GM06990 (cell line): ENCODE measurements around the gene APRT.

Source experiments
- DNase-seq: peaks from one replicate; pipeline ENCODE4 v3.0.0-alpha.2; 2011; ENCODE audit not compliant: insufficient read length; ENCODE audit errors: extremely low read depth
- H3K27me3 ChIP-seq: replicated peaks from 2 replicates; pipeline ENCODE4 v1.6.0; 2011; ENCODE audit warnings: low read length; ENCODE audit not compliant: control insufficient read depth, insufficient read depth
- H3K36me3 ChIP-seq: 2 replicates; pipeline ENCODE4 v1.5.1; 2011; ENCODE audit warnings: low read length; ENCODE audit not compliant: control insufficient read depth, insufficient read depth
- H3K4me3 ChIP-seq: replicated peaks from 2 replicates; pipeline ENCODE4 v1.5.1; 2011; ENCODE audit warnings: low read depth, mild to moderate bottlenecking, control low read depth, low read length
- TF ChIP-seq, protein P1 (sequence below): IDR thresholded peaks from 2 replicates; pipeline ENCODE4 v1.5.1; 2011; ENCODE audit warnings: low read length, control low read depth, mild to moderate bottlenecking, inconsistent platforms; ENCODE audit not compliant: insufficient read depth, poor library complexity, severe bottlenecking

Gene APRT, protein sequence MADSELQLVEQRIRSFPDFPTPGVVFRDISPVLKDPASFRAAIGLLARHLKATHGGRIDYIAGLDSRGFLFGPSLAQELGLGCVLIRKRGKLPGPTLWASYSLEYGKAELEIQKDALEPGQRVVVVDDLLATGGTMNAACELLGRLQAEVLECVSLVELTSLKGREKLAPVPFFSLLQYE

GRCh38 chr16:88811769-88812512 is at the start of gene APRT:
Gene APRT (minus strand): TSS chr16:88811928. CDS start chr16:88811899, 29 bp downstream.
- DNase-seq, result peak; percentile 97
- TF ChIP-seq, protein P1, sequence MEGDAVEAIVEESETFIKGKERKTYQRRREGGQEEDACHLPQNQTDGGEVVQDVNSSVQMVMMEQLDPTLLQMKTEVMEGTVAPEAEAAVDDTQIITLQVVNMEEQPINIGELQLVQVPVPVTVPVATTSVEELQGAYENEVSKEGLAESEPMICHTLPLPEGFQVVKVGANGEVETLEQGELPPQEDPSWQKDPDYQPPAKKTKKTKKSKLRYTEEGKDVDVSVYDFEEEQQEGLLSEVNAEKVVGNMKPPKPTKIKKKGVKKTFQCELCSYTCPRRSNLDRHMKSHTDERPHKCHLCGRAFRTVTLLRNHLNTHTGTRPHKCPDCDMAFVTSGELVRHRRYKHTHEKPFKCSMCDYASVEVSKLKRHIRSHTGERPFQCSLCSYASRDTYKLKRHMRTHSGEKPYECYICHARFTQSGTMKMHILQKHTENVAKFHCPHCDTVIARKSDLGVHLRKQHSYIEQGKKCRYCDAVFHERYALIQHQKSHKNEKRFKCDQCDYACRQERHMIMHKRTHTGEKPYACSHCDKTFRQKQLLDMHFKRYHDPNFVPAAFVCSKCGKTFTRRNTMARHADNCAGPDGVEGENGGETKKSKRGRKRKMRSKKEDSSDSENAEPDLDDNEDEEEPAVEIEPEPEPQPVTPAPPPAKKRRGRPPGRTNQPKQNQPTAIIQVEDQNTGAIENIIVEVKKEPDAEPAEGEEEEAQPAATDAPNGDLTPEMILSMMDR, result peak; percentile 6
- Histone ChIP-seq H3K36me3 (peaks cover 25% of the 10 kb centered on the region), H3K4me3 (peak within 1 kb of the TSS; percentile 88), H3K27me3 (no peaks in the 10 kb centered on the region)

DNA sequence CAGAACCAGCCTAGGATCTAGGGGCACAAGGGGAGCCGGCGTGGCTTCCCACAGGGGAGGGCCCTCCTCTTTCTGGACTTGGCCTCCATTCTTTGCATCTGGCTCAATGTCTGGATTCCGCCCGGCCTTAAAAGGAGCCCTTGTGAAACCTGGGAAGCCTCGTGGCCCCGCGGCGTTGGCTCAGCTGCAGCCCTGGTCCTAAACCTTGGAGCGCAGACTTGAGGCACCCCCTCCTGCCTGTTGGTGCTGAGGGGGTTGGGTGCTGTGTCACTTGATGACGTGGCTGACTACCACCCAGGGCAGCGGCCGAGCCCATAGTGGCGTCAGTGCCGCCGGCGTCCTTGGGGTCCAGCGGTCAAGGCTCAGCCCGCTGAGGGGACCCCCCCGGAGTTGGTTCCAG is 49.6 kb upstream of the APRT start:
- TF ChIP-seq, protein P1, result no peak
- H3K27me3 ChIP-seq, result no peaks in the 10 kb centered on the region; the same call in 1 of the 2 replicates
- no peak for DNase-seq
- H3K36me3 ChIP-seq, result peaks cover 15% of the 10 kb centered on the region
- no peak overlapping the region for H3K4me3 ChIP-seq

- Histone ChIP-seq H3K4me3 (no peak overlapping the region), H3K27me3 (no peaks in the 10 kb centered on the region), H3K36me3 (peaks cover 15% of the 10 kb centered on the region)
- TF ChIP-seq, protein P1, result no peak
- DNase-seq, result no peak
These were observed 47.8 kb upstream of the APRT start for GRCh38 chr16:88859381-88860091.

DNA sequence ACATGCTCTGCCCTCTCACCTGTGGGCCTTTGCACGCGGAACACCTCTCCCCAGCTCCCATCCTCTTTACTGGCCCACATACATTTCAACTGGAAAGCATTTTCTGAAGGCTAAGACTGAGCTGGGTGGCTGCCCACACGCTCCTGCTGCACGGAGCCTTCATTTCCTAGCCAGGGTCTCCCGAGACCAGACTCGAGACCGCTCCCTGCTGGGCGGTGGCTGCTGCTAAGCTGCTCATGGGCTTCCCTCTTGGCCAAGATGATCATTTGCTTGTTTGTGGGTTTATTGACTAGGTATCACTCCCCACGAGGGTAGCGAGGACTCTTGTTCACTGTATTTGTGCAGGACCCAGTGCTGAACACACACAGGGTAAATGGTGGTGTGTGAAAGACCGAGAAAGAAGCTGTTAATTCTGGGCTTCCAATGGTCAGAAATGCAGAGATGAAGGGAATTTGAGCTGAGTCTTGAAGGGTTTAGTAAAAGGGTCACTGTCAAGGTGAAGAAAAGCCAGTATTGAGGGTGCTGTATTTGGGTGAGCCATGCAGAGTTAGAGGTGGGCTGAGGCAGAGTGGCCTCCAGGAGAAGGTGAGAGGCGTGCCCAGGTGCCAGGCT is 46.1 kb upstream of the APRT start:
- TF ChIP-seq, protein P1, result peak; percentile 91
- Histone ChIP-seq H3K36me3 (peaks cover 15% of the 10 kb centered on the region), H3K4me3 (peak overlapping the region; percentile 99), H3K27me3 (no peaks in the 10 kb centered on the region)
- peak; percentile 64 for DNase-seq

- Histone ChIP-seq H3K36me3 (peaks cover 14% of the 10 kb centered on the region), H3K4me3 (peak within 1 kb of the TSS; percentile 99), H3K27me3 (no peaks in the 10 kb centered on the region)
- TF ChIP-seq, protein P1, result no peak
- peak; percentile 93 for DNase-seq
These were observed 45.4 kb upstream of the APRT start, which contains the start of the genes GALNS and TRAPPC2L for GRCh38 chr16:88856828-88857727. Gene GALNS (minus strand): TSS chr16:88856947. CDS start chr16:88856877, 70 bp downstream. Gene TRAPPC2L (plus strand): TSS chr16:88857127. CDS start chr16:88857151, 24 bp downstream.
